ENCODE results near the gene RGS7BP. TPM values are rescaled to one million over a fixed set of nuclear protein-coding genes. Genes with fewer than 3 reads are reported as not detected.

The RGS7BP gene
- total RNA-seq, 1 donor from 2014 or later, result 11.8 TPM

- no peak for DNase-seq (ENCODE audit: extremely low spot score in 2 of 2)
- Histone ChIP-seq H3K36me3 (no peaks in the 10 kb centered on the region), H3K27ac (no peak overlapping the region), H3K27me3 (no peaks in the 10 kb centered on the region), H3K4me1 (no peaks in the 10 kb centered on the region), H3K4me3 (no peak overlapping the region), H3K9me3 (no peaks in the 10 kb centered on the region)
- TF ChIP-seq CTCF (IDR thresholded peaks at IDR 0.05) (no peak), POLR2AphosphoS5 (IDR thresholded peaks at IDR 0.05; ENCODE audit: insufficient read depth in 1 of 2, low read depth in 1 of 2) (no peak), POLR2A (IDR thresholded peaks at IDR 0.05) (no peak)
- intact Hi-C loops (cut with DNase I), result loop anchor here (10.0 kb wide), 1 partner anchor 83 kb away; the partner anchor contains the start of gene RGS7BP
Observed at GRCh38 chr5:64587370-64587769, 81.6 kb downstream of the RGS7BP start.

- no peaks in the 10 kb centered on the region for H3K36me3 ChIP-seq
- H3K4me1 ChIP-seq, result no peaks in the 10 kb centered on the region
- H3K4me3 ChIP-seq, result no peak overlapping the region
- H3K27ac ChIP-seq, result no peak overlapping the region
- no peaks in the 10 kb centered on the region for H3K9me3 ChIP-seq
- intact Hi-C loops (cut with DNase I), result no loop called here
- TF ChIP-seq POLR2AphosphoS5 (IDR thresholded peaks at IDR 0.05; ENCODE audit: insufficient read depth in 1 of 2, low read depth in 1 of 2) (no peak), POLR2A (IDR thresholded peaks at IDR 0.05) (no peak), CTCF (IDR thresholded peaks at IDR 0.05) (no peak)
- H3K27me3 ChIP-seq, result no peaks in the 10 kb centered on the region
- DNase-seq (ENCODE audit: extremely low spot score in 2 of 2), result no peak
Observed at GRCh38 chr5:64592730-64593341, 87.0 kb downstream of the RGS7BP start.

GRCh38 chr5:64594025-64594424, 88.2 kb downstream of the RGS7BP start:
- Histone ChIP-seq H3K4me1 (no peaks in the 10 kb centered on the region), H3K27me3 (no peaks in the 10 kb centered on the region), H3K36me3 (no peaks in the 10 kb centered on the region), H3K9me3 (no peaks in the 10 kb centered on the region), H3K4me3 (no peak overlapping the region), H3K27ac (no peak overlapping the region)
- no peak for DNase-seq (ENCODE audit: extremely low spot score in 2 of 2)
- intact Hi-C loops (cut with DNase I), result no loop called here
- TF ChIP-seq POLR2AphosphoS5 (IDR thresholded peaks at IDR 0.05; ENCODE audit: insufficient read depth in 1 of 2, low read depth in 1 of 2) (no peak), POLR2A (IDR thresholded peaks at IDR 0.05) (no peak), CTCF (IDR thresholded peaks at IDR 0.05) (no peak)

- intact Hi-C loops (cut with DNase I), result no loop called here
- H3K27ac ChIP-seq, result no peak overlapping the region
- no peak overlapping the region for H3K4me3 ChIP-seq
- H3K36me3 ChIP-seq, result no peaks in the 10 kb centered on the region
- H3K9me3 ChIP-seq, result no peaks in the 10 kb centered on the region
- no peak for DNase-seq (ENCODE audit: extremely low spot score in 2 of 2)
- no peaks in the 10 kb centered on the region for H3K4me1 ChIP-seq
- TF ChIP-seq POLR2A (IDR thresholded peaks at IDR 0.05) (no peak), POLR2AphosphoS5 (IDR thresholded peaks at IDR 0.05; ENCODE audit: insufficient read depth in 1 of 2, low read depth in 1 of 2) (no peak), CTCF (IDR thresholded peaks at IDR 0.05) (no peak)
- H3K27me3 ChIP-seq, result no peaks in the 10 kb centered on the region
Observed at GRCh38 chr5:64594601-64595000, 88.8 kb downstream of the RGS7BP start.

GRCh38 chr5:64595031-64595855, 89.4 kb downstream of the RGS7BP start:
- no peaks in the 10 kb centered on the region for H3K27me3 ChIP-seq
- no peak for DNase-seq (ENCODE audit: extremely low spot score in 2 of 2)
- peak in 1 of 3 experiments; percentile 23 for TF ChIP-seq CTCF (IDR thresholded peaks at IDR 0.05)
- TF ChIP-seq POLR2A (IDR thresholded peaks at IDR 0.05), result no peak
- TF ChIP-seq POLR2AphosphoS5 (IDR thresholded peaks at IDR 0.05; ENCODE audit: insufficient read depth in 1 of 2, low read depth in 1 of 2), result no peak
- H3K4me3 ChIP-seq, result no peak overlapping the region
- H3K9me3 ChIP-seq, result no peaks in the 10 kb centered on the region
- intact Hi-C loops (cut with DNase I), result no loop called here
- H3K36me3 ChIP-seq, result no peaks in the 10 kb centered on the region
- H3K4me1 ChIP-seq, result no peaks in the 10 kb centered on the region
- H3K27ac ChIP-seq, result no peak overlapping the region

All from vagina (tissue), 2 donors.